Measurements from ENCODE around the gene HOXA6. TPM values are rescaled to one million over a fixed set of nuclear protein-coding genes. Genes with fewer than 3 reads are reported as not detected.
A peak's percentile ranks its signal among the peaks of the same experiment; 100 is the strongest.

Gene HOXA6
- total and polyA plus RNA-seq, 2 experiments from 2014 or later, result not detected

DNA sequence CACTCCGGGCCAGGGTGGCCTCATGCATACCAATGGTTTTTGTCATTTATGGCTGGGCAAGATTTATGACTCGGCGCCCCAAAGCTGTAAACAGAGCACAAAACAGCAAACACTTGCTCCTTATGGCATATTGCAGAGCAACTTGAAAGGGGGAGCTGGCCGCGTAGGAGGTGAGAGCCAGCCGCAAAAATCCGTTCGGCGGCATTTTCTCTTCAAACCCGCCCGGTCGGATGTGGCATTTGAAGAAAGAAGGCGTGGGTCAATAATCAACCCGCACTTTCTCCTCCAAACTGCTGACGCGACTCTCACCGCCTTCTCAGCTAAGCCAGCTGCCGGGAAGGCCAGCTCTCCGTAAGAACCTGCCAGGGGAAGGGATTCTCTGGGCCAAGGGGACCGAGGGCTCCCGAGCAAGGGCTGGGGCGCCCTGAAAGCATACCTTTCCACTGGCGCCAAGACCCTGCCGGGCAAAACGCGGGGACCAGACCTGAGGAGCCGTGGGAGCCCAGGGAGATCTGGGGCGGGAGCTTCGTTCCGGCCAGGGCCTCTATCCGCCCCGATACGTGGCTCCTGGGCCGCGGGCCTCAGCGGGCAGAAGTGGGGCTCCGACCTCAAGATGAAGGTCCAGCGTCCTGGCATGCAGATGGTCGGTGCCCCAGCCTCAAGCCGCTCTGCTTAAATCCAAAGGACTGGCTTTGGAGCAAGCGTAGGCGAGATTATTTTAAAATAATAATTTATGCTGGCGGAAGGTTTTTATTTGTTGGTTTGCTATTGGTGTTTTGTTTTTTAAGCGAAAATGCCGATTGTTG is 32.1 kb downstream of the HOXA6 start:
- no peak overlapping the region for H3K27ac Mint-ChIP-seq
- DNase-seq (ENCODE audit: low spot score), result peak; percentile 63

More for the DNA sequence above, 32.1 kb downstream of the HOXA6 start:
- Histone ChIP-seq H4K20me1 (replicated peaks; ENCODE audit: insufficient read depth) (peaks cover 67% of the 10 kb centered on the region), H3F3A (replicated peaks; ENCODE audit: low read depth) (peaks cover 46% of the 10 kb centered on the region), H2AFZ (no peak overlapping the region), H3K36me3 (ENCODE audit: insufficient read depth) (no peaks in the 10 kb centered on the region), H3K4me1 (ENCODE audit: insufficient read depth) (peaks cover 31% of the 10 kb centered on the region), H3K27ac (ENCODE audit: low read depth) (no peak overlapping the region), H3K27me3 (ENCODE audit: insufficient read depth) (peaks cover 97% of the 10 kb centered on the region), H3K4me3 (0 out of 2 replicates have a peak overlapping the region, but pooled peaks have one; percentile 26), H3K9me2 (ENCODE audit: insufficient read depth) (no peaks in the 10 kb centered on the region), H3K4me2 (0 out of 2 replicates have a peak overlapping the region, but pooled peaks have one; percentile 36), H3K79me2 (replicated peaks; ENCODE audit: insufficient read depth) (no peaks in the 10 kb centered on the region)
- peak; percentile 93 for TF ChIP-seq EZH2phosphoT487 (IDR thresholded peaks at IDR 0.05; ENCODE audit: unreplicated experiment)
- TF ChIP-seq EZH2 (IDR thresholded peaks at IDR 0.05; ENCODE audit: low read depth, unreplicated experiment), result peak; percentile 97
- TF ChIP-seq, protein P1, sequence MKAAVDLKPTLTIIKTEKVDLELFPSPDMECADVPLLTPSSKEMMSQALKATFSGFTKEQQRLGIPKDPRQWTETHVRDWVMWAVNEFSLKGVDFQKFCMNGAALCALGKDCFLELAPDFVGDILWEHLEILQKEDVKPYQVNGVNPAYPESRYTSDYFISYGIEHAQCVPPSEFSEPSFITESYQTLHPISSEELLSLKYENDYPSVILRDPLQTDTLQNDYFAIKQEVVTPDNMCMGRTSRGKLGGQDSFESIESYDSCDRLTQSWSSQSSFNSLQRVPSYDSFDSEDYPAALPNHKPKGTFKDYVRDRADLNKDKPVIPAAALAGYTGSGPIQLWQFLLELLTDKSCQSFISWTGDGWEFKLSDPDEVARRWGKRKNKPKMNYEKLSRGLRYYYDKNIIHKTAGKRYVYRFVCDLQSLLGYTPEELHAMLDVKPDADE (IDR thresholded peaks at IDR 0.05), result no peak
- TF ChIP-seq CREB1 (CRISPR knock-in tag; IDR thresholded peaks at IDR 0.05; ENCODE audit: low read depth), result no peak
- no peak for TF ChIP-seq JUNB (IDR thresholded peaks at IDR 0.05; ENCODE audit: unreplicated experiment)
- TF ChIP-seq ZNF331 (CRISPR knock-in tag; IDR thresholded peaks at IDR 0.05; ENCODE audit: low read depth), result no peak
- TF ChIP-seq STAT1 (IDR thresholded peaks at IDR 0.05; ENCODE audit: unreplicated experiment), result no peak
- TF ChIP-seq, protein P2, sequence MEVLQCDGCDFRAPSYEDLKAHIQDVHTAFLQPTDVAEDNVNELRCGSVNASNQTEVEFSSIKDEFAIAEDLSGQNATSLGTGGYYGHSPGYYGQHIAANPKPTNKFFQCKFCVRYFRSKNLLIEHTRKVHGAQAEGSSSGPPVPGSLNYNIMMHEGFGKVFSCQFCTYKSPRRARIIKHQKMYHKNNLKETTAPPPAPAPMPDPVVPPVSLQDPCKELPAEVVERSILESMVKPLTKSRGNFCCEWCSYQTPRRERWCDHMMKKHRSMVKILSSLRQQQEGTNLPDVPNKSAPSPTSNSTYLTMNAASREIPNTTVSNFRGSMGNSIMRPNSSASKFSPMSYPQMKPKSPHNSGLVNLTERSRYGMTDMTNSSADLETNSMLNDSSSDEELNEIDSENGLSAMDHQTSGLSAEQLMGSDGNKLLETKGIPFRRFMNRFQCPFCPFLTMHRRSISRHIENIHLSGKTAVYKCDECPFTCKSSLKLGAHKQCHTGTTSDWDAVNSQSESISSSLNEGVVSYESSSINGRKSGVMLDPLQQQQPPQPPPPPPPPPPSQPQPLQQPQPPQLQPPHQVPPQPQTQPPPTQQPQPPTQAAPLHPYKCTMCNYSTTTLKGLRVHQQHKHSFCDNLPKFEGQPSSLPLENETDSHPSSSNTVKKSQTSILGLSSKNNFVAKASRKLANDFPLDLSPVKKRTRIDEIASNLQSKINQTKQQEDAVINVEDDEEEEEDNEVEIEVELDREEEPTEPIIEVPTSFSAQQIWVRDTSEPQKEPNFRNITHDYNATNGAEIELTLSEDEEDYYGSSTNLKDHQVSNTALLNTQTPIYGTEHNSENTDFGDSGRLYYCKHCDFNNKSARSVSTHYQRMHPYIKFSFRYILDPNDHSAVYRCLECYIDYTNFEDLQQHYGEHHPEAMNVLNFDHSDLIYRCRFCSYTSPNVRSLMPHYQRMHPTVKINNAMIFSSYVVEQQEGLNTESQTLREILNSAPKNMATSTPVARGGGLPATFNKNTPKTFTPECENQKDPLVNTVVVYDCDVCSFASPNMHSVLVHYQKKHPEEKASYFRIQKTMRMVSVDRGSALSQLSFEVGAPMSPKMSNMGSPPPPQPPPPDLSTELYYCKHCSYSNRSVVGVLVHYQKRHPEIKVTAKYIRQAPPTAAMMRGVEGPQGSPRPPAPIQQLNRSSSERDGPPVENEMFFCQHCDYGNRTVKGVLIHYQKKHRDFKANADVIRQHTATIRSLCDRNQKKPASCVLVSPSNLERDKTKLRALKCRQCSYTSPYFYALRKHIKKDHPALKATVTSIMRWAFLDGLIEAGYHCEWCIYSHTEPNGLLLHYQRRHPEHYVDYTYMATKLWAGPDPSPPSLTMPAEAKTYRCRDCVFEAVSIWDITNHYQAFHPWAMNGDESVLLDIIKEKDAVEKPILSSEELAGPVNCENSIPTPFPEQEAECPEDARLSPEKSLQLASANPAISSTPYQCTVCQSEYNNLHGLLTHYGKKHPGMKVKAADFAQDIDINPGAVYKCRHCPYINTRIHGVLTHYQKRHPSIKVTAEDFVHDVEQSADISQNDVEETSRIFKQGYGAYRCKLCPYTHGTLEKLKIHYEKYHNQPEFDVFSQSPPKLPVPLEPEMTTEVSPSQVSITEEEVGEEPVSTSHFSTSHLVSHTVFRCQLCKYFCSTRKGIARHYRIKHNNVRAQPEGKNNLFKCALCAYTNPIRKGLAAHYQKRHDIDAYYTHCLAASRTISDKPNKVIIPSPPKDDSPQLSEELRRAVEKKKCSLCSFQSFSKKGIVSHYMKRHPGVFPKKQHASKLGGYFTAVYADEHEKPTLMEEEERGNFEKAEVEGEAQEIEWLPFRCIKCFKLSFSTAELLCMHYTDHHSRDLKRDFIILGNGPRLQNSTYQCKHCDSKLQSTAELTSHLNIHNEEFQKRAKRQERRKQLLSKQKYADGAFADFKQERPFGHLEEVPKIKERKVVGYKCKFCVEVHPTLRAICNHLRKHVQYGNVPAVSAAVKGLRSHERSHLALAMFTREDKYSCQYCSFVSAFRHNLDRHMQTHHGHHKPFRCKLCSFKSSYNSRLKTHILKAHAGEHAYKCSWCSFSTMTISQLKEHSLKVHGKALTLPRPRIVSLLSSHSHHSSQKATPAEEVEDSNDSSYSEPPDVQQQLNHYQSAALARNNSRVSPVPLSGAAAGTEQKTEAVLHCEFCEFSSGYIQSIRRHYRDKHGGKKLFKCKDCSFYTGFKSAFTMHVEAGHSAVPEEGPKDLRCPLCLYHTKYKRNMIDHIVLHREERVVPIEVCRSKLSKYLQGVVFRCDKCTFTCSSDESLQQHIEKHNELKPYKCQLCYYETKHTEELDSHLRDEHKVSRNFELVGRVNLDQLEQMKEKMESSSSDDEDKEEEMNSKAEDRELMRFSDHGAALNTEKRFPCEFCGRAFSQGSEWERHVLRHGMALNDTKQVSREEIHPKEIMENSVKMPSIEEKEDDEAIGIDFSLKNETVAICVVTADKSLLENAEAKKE (CRISPR knock-in tag; IDR thresholded peaks at IDR 0.05), result no peak
- TF ChIP-seq, protein P3, sequence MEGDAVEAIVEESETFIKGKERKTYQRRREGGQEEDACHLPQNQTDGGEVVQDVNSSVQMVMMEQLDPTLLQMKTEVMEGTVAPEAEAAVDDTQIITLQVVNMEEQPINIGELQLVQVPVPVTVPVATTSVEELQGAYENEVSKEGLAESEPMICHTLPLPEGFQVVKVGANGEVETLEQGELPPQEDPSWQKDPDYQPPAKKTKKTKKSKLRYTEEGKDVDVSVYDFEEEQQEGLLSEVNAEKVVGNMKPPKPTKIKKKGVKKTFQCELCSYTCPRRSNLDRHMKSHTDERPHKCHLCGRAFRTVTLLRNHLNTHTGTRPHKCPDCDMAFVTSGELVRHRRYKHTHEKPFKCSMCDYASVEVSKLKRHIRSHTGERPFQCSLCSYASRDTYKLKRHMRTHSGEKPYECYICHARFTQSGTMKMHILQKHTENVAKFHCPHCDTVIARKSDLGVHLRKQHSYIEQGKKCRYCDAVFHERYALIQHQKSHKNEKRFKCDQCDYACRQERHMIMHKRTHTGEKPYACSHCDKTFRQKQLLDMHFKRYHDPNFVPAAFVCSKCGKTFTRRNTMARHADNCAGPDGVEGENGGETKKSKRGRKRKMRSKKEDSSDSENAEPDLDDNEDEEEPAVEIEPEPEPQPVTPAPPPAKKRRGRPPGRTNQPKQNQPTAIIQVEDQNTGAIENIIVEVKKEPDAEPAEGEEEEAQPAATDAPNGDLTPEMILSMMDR (conservative IDR thresholded peaks at IDR 0.05; ENCODE audit: low read depth in 2 of 2), result no peak
- TF ChIP-seq ZNF114 (CRISPR knock-in tag; IDR thresholded peaks at IDR 0.05), result no peak
- no peak for TF ChIP-seq POLR2AphosphoS5 (IDR thresholded peaks at IDR 0.05; ENCODE audit: low read depth)
- peak; percentile 9 for ATAC-seq
- Mint-ChIP-seq H3K9me3 (peaks cover 12% of the 10 kb centered on the region; the same call in 2 of the 3 replicates), H3K4me1 (peaks cover 13% of the 10 kb centered on the region), H3K27me3 (ENCODE audit: insufficient read depth, low read depth, poor library complexity) (peaks cover 95% of the 10 kb centered on the region), H3K4me3 (no peak overlapping the region), H3K36me3 (ENCODE audit: low read depth) (no peaks in the 10 kb centered on the region)

Data from GM23338 (cell line).